ENCODE results near the gene TRPC4.
"Not testable (repeated sequence)": the region's sequence is repeated elsewhere in the genome, so short reads cannot be mapped to it uniquely, and the experiment has no call there.

- TF ChIP-seq, protein P1, sequence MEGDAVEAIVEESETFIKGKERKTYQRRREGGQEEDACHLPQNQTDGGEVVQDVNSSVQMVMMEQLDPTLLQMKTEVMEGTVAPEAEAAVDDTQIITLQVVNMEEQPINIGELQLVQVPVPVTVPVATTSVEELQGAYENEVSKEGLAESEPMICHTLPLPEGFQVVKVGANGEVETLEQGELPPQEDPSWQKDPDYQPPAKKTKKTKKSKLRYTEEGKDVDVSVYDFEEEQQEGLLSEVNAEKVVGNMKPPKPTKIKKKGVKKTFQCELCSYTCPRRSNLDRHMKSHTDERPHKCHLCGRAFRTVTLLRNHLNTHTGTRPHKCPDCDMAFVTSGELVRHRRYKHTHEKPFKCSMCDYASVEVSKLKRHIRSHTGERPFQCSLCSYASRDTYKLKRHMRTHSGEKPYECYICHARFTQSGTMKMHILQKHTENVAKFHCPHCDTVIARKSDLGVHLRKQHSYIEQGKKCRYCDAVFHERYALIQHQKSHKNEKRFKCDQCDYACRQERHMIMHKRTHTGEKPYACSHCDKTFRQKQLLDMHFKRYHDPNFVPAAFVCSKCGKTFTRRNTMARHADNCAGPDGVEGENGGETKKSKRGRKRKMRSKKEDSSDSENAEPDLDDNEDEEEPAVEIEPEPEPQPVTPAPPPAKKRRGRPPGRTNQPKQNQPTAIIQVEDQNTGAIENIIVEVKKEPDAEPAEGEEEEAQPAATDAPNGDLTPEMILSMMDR (IDR thresholded peaks at IDR 0.05; ENCODE audit: low read depth, low read length) = not testable (repeated sequence)
- not testable (repeated sequence) for TF ChIP-seq POLR2A (IDR thresholded peaks at IDR 0.05; ENCODE audit: extremely low read depth, insufficient read length); MAX (IDR thresholded peaks at IDR 0.05; ENCODE audit: low read depth, low read length)
Observed at GRCh38 chr13:37589381-37589780, 280.2 kb downstream of the TRPC4 start.
